GM12892 (cell line): ENCODE measurements around the gene KCNIP2.

Experiments
- POLR2A ChIP-seq: IDR thresholded peaks from 2 replicates; pipeline ENCODE4 v1.6.1; 2011; ENCODE audit warnings: low read depth, low read length, control low read depth
- POLR2AphosphoS5 ChIP-seq: IDR thresholded peaks from 2 replicates; pipeline ENCODE4 v1.6.1; 2011; ENCODE audit warnings: low read depth, low read length, control low read depth
- TAF1 ChIP-seq: IDR thresholded peaks from 2 replicates; pipeline ENCODE4 v1.6.1; 2011; ENCODE audit warnings: low read depth, mild to moderate bottlenecking, control low read depth, low read length, borderline replicate concordance

DNA sequence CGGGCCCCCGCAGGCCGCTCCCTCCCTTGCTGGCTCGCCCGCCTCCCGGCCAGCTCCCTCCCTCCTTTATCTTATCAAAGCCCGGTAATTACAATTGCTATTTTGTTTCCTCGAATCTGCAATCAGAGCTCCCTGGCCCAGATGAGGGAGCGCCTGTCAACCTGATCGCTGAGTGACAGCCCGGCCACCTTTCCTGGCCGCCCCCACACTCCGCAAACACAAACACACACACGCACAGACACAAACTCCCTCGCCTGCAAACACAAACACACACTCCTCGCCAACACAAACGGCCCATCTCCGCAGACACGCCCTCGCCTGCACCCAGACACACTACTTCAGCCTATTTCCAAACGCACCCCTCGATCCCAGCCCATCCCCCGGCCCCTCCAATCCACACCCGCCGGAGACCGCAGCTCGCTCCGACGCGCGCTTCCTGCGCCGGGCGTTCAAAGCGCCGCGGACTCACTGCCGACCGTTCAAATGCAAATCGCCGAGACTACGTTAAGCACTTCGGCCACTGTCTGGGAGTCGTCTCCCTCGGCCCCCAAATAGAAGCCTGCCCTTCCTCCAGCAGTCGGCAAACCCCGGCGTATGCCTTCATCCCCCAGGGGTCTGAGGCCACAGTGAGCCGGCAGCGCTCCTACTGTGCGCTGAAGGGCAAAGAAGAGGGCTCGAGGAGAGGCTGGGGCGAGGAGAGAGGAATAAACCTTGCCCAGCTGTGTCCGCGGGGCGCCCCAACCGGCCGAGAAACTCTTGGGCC, 64.6 kb downstream of the KCNIP2 start:
- no peak for TF ChIP-seq POLR2AphosphoS5
- no peak for TF ChIP-seq POLR2A
- no peak for TF ChIP-seq TAF1
